Measurements from ENCODE around the gene GABRB1. TPM values are rescaled to one million over a fixed set of nuclear protein-coding genes. Genes with fewer than 3 reads are reported as not detected.

The GABRB1 gene
- total and polyA plus RNA-seq, 2 of the 8 experiments (the other 6 are each of a cell fraction or from before 2014, with no cell fraction given) = 0.22 to 0.38 TPM

DNA sequence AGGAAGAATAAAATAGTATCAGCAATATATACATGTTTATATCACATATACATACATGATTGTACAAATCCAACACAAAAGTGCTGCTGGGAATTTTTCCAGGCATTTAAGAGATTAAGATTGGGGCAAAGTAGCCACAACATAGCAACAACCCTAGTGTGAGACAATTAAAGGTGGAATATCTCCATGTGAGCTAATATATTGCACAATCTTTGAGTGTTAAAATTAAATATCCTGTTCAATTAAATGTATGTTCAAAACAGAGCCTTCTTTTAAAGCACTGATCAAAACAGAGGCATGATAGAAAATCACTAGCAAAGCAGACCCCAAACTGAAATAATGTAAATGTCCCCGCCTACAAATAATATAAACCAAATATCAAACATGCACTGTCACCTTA lies 97.6 kb downstream of the GABRB1 start:
- Histone ChIP-seq H3K79me2 (ENCODE audit: control insufficient read depth in 1 of 2, insufficient read depth in 2 of 2, low read length in 2 of 2) (no peaks in the 10 kb centered on the region), H3K56ac (replicated peaks; ENCODE audit: insufficient read length, low read depth, low read length) (no peak overlapping the region), H3K27me3 (replicated peaks in 1 of 4; ENCODE audit: control insufficient read depth in 3 of 4, extremely low read depth in 1 of 4, insufficient read depth in 3 of 4, low read length in 3 of 4) (no peaks in the 10 kb centered on the region), H3K23me2 (ENCODE audit: low read depth, low read length) (no peaks in the 10 kb centered on the region), H4K20me1 (replicated peaks in 1 of 2; ENCODE audit: control insufficient read depth in 1 of 2, insufficient read depth in 2 of 2, low read length in 2 of 2) (no peaks in the 10 kb centered on the region), H3K14ac (ENCODE audit: insufficient read length) (no peak overlapping the region), H4K5ac (ENCODE audit: insufficient read length, low read depth, low read length) (no peak overlapping the region), H3K4me3 (ENCODE audit: extremely low read depth in 1 of 4, insufficient read depth in 2 of 4, low read depth in 3 of 4, low read length in 4 of 4) (no peak overlapping the region), H2BK20ac (ENCODE audit: low read length) (no peak overlapping the region), H3K4me1 (replicated peaks in 1 of 4; ENCODE audit: control insufficient read depth in 3 of 4, insufficient read depth in 4 of 4, low read length in 3 of 4) (no peaks in the 10 kb centered on the region), H2BK120ac (replicated peaks; ENCODE audit: low read depth, low read length) (no peak overlapping the region), H3K79me1 (ENCODE audit: low read depth, low read length) (no peaks in the 10 kb centered on the region), H4K91ac (replicated peaks; ENCODE audit: insufficient read length, low read length) (no peak overlapping the region), H2BK12ac (ENCODE audit: low read depth, low read length) (no peak overlapping the region), H3K9me3 (ENCODE audit: insufficient read depth in 2 of 2, low read depth in 1 of 2, low read length in 1 of 2) (no peaks in the 10 kb centered on the region), H3K23ac (ENCODE audit: insufficient read length) (no peak overlapping the region), H3K4ac (replicated peaks; ENCODE audit: insufficient read length, low read depth, low read length) (no peak overlapping the region), H3K4me2 (ENCODE audit: insufficient read depth in 1 of 2, low read depth in 2 of 2, low read length in 2 of 2) (no peak overlapping the region), H2BK15ac (ENCODE audit: low read length) (no peak overlapping the region), H3K36me3 (ENCODE audit: control insufficient read depth in 2 of 4, insufficient read depth in 4 of 4, low read length in 3 of 4) (no peaks in the 10 kb centered on the region), H4K8ac (ENCODE audit: extremely low read depth, insufficient read depth, low read length) (no peak overlapping the region), H3K18ac (ENCODE audit: extremely low read depth, low read length) (no peak overlapping the region), H2BK5ac (ENCODE audit: low read depth, low read length) (no peak overlapping the region), H3K9ac (replicated peaks in 1 of 4; ENCODE audit: extremely low read depth in 1 of 4, low read depth in 3 of 4, low read length in 3 of 4) (no peak overlapping the region), H2AFZ (ENCODE audit: low read length) (no peak overlapping the region), H2AK5ac (ENCODE audit: low read depth, low read length) (no peak overlapping the region), H3K27ac (ENCODE audit: low read depth, low read length) (no peak overlapping the region)
- TF ChIP-seq CHD1 (IDR thresholded peaks at IDR 0.05; ENCODE audit: low read depth, low read length) = no peak
- TF ChIP-seq, protein P1, sequence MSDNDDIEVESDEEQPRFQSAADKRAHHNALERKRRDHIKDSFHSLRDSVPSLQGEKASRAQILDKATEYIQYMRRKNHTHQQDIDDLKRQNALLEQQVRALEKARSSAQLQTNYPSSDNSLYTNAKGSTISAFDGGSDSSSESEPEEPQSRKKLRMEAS (IDR thresholded peaks at IDR 0.05) = no peak
- TF ChIP-seq GTF2F1 (IDR thresholded peaks at IDR 0.05; ENCODE audit: borderline replicate concordance, low read depth, low read length) = no peak
- TF ChIP-seq SP2 (IDR thresholded peaks at IDR 0.05; ENCODE audit: low read length) = no peak
- no peak for TF ChIP-seq CBX8 (IDR thresholded peaks at IDR 0.05; ENCODE audit: borderline replicate concordance, low read depth, low read length)
- no peak for TF ChIP-seq YY1 (IDR thresholded peaks at IDR 0.05; ENCODE audit: low read depth, low read length)
- ChIA-PET POLR2A (ENCODE audit: partially characterized antibody) (no interaction called here), CTCF (ENCODE audit: partially characterized antibody) (no interaction called here)
- 100% methylated on average over 1 of the region's 1 CpG; no CpG with 5 or more reads in 1 of the 2 experiments for WGBS, 2 experiments (ENCODE audit: extremely low coverage in 1 of 2, insufficient coverage in 1 of 2, insufficient read length in 1 of 2, insufficient replicate concordance in 2 of 2, low coverage in 1 of 2, low lambda C conversion rate in 2 of 2, missing lambda C conversion rate in 1 of 2)
- no peak for DNase-seq (ENCODE audit: low read depth in 1 of 2, low spot score in 2 of 2)
- no peak for FAIRE-seq

Data from H1 (cell line).